H1 (cell line): ENCODE data around the gene POLN. TPM values are rescaled to one million over a fixed set of nuclear protein-coding genes. Genes with fewer than 3 reads are reported as not detected.

Experiments used
- CTCF ChIA-PET: fragments of 300-600 bp; sonication (Branson Sonifier 250); formaldehyde crosslinking; loops from one replicate; lab custom pipeline; 2021; ENCODE audit not compliant: partially characterized antibody; lab: Charles Lee
- POLR2A ChIA-PET: fragments of 300-600 bp; sonication (Branson Sonifier 250); formaldehyde crosslinking; loops from one replicate; lab custom pipeline; 2021; ENCODE audit warnings: inconsistent platforms; ENCODE audit not compliant: partially characterized antibody; lab: Charles Lee
- DNase-seq, 2 experiments: peaks; one replicate each; pipeline versions ENCODE4 v3.0.0 to v3.0.0-alpha.2; 2010 to 2022; ENCODE audit warnings: low spot score in 2 of 2, low read depth in 1 of 2, mixed read lengths in 1 of 2
- FAIRE-seq: peaks from 2 replicates; lab custom pipeline; 2011; peaks lifted over from hg19 to GRCh38; lab: Jason Lieb, UNC
- H2AFZ ChIP-seq: 2 replicates; pipeline ENCODE4 v1.8.1; 2012; ENCODE audit warnings: low read length, inconsistent platforms
- H2AK5ac ChIP-seq: 2 replicates; pipeline ENCODE4 v1.6.1; 2013; ENCODE audit warnings: low read depth, low read length
- H2BK120ac ChIP-seq: replicated peaks from 2 replicates; pipeline ENCODE3; 2013; ENCODE audit warnings: low read depth, low read length, inconsistent platforms
- H2BK12ac ChIP-seq: 2 replicates; pipeline ENCODE4 v1.6.1; 2013; ENCODE audit warnings: low read depth, low read length
- H2BK15ac ChIP-seq: 2 replicates; pipeline ENCODE4 v1.6.1; 2013; ENCODE audit warnings: low read length
- H2BK20ac ChIP-seq: 2 replicates; pipeline ENCODE4 v1.6.1; 2013; ENCODE audit warnings: low read length
- H2BK5ac ChIP-seq: 2 replicates; pipeline ENCODE4 v1.6.1; 2013; ENCODE audit warnings: low read depth, low read length
- H3K14ac ChIP-seq: 2 replicates; pipeline ENCODE4 v1.6.1; 2013; ENCODE audit warnings: inconsistent platforms; ENCODE audit not compliant: insufficient read length
- H3K18ac ChIP-seq: 2 replicates; pipeline ENCODE4 v1.6.1; 2013; ENCODE audit warnings: low read length; ENCODE audit errors: extremely low read depth
- H3K23ac ChIP-seq: 2 replicates; pipeline ENCODE4 v1.6.1; 2013; ENCODE audit warnings: inconsistent platforms; ENCODE audit not compliant: insufficient read length
- H3K23me2 ChIP-seq: 2 replicates; pipeline ENCODE4 v1.6.1; 2013; ENCODE audit warnings: low read depth, low read length
- H3K27ac ChIP-seq: 2 replicates; pipeline ENCODE4 v1.6.1; 2011; ENCODE audit warnings: low read depth, low read length, inconsistent platforms
- H3K27me3 ChIP-seq, 4 experiments: replicated peaks in 1 of 4; 1 replicate in 1 of 4; 2 replicates in 3 of 4; pipeline versions ENCODE4 v1.6.1 to v1.8.1; 2011 to 2013; ENCODE audit warnings: low read length in 3 of 4, mild to moderate bottlenecking in 3 of 4, inconsistent platforms in 2 of 4, mixed read lengths in 2 of 4, moderate library complexity in 1 of 4; ENCODE audit not compliant: control insufficient read depth in 3 of 4, insufficient read depth in 3 of 4; ENCODE audit errors: extremely low read depth in 1 of 4
- H3K36me3 ChIP-seq, 4 experiments: 2 replicates each; pipeline versions ENCODE4 v1.6.1 to v1.8.1; 2011 to 2013; ENCODE audit warnings: mild to moderate bottlenecking in 4 of 4, low read length in 3 of 4, moderate library complexity in 2 of 4, control low read depth in 1 of 4, inconsistent platforms in 1 of 4; ENCODE audit not compliant: insufficient read depth in 4 of 4, control insufficient read depth in 2 of 4
- H3K4ac ChIP-seq: replicated peaks from 2 replicates; pipeline ENCODE3; 2013; ENCODE audit warnings: low read length, low read depth, mixed read lengths, inconsistent platforms; ENCODE audit not compliant: insufficient read length
- H3K4me1 ChIP-seq, 4 experiments: replicated peaks in 1 of 4; 1 replicate in 1 of 4; 2 replicates in 3 of 4; pipeline versions ENCODE4 v1.6.1 to v1.8.1; 2011 to 2013; ENCODE audit warnings: low read length in 3 of 4, inconsistent platforms in 2 of 4, mixed read lengths in 1 of 4; ENCODE audit not compliant: insufficient read depth in 4 of 4, control insufficient read depth in 3 of 4
- H3K4me2 ChIP-seq, 2 experiments: 2 replicates each; pipeline versions ENCODE4 v1.6.1 to v1.8.1; 2011 to 2013; ENCODE audit warnings: low read depth in 2 of 2, low read length in 2 of 2, control low read depth in 1 of 2, inconsistent platforms in 1 of 2, mild to moderate bottlenecking in 1 of 2; ENCODE audit not compliant: insufficient read depth in 1 of 2
- H3K4me3 ChIP-seq, 4 experiments: fragments of 200-600, 300-600 bp in 1 of 4; sonication (generic), shearing (Covaris generic), sonication (Bioruptor Twin) in 1 of 4; 2 replicates each; pipeline versions ENCODE4 v1.5.1 to v1.8.1; 2011 to 2016; ENCODE audit warnings: low read length in 4 of 4, low read depth in 3 of 4, control low read depth in 2 of 4, inconsistent platforms in 2 of 4, mild to moderate bottlenecking in 2 of 4, mixed read lengths in 1 of 4, moderate library complexity in 1 of 4; ENCODE audit not compliant: insufficient read depth in 2 of 4; ENCODE audit errors: extremely low read depth in 1 of 4
- H3K56ac ChIP-seq: replicated peaks from 2 replicates; pipeline ENCODE3; 2013; ENCODE audit warnings: low read depth, mild to moderate bottlenecking, mixed read lengths, low read length, inconsistent platforms; ENCODE audit not compliant: insufficient read length
- H3K79me1 ChIP-seq: 2 replicates; pipeline ENCODE4 v1.6.1; 2013; ENCODE audit warnings: low read depth, low read length, control low read depth
- H3K79me2 ChIP-seq, 2 experiments: 2 replicates each; pipeline versions ENCODE4 v1.6.1 to v1.8.1; 2012 to 2013; ENCODE audit warnings: low read length in 2 of 2, mild to moderate bottlenecking in 2 of 2, inconsistent platforms in 1 of 2; ENCODE audit not compliant: insufficient read depth in 2 of 2, control insufficient read depth in 1 of 2
- H3K9ac ChIP-seq, 4 experiments: replicated peaks in 1 of 4; 1 replicate in 1 of 4; 2 replicates in 3 of 4; pipeline versions ENCODE4 v1.6.1 to v1.8.1; 2011 to 2013; ENCODE audit warnings: low read depth in 3 of 4, low read length in 3 of 4, control low read depth in 2 of 4, mild to moderate bottlenecking in 2 of 4, moderate library complexity in 2 of 4, inconsistent platforms in 1 of 4; ENCODE audit errors: extremely low read depth in 1 of 4
- H3K9me3 ChIP-seq, 2 experiments: 2 replicates each; pipeline versions ENCODE4 v1.6.1 to v1.8.1; 2012 to 2013; ENCODE audit warnings: mild to moderate bottlenecking in 2 of 2, moderate library complexity in 2 of 2, control low read depth in 1 of 2, inconsistent platforms in 1 of 2, low read depth in 1 of 2, low read length in 1 of 2, mixed read lengths in 1 of 2; ENCODE audit not compliant: insufficient read depth in 2 of 2
- H4K20me1 ChIP-seq, 2 experiments: replicated peaks in 1 of 2; 2 replicates each; pipeline versions ENCODE3 to v1.8.1; 2011 to 2013; ENCODE audit warnings: inconsistent platforms in 2 of 2, low read length in 2 of 2, mild to moderate bottlenecking in 1 of 2; ENCODE audit not compliant: insufficient read depth in 2 of 2, control insufficient read depth in 1 of 2
- H4K5ac ChIP-seq: 2 replicates; pipeline ENCODE4 v1.6.1; 2013; ENCODE audit warnings: low read length, low read depth, mixed read lengths, inconsistent platforms; ENCODE audit not compliant: insufficient read length
- H4K8ac ChIP-seq: 2 replicates; pipeline ENCODE4 v1.8.0; 2013; ENCODE audit warnings: mild to moderate bottlenecking, moderate library complexity, low read length, inconsistent platforms; ENCODE audit not compliant: insufficient read depth; ENCODE audit errors: extremely low read depth
- H4K91ac ChIP-seq: replicated peaks from 2 replicates; pipeline ENCODE3; 2013; ENCODE audit warnings: low read length, mixed read lengths, inconsistent platforms; ENCODE audit not compliant: insufficient read length
- ATF2 ChIP-seq: IDR thresholded peaks from 2 replicates; pipeline ENCODE4 v1.6.1; 2012; ENCODE audit warnings: low read length, inconsistent platforms
- CBX8 ChIP-seq: fragments of 300-800, 300-1000 bp; sonication (generic); IDR thresholded peaks from 2 replicates; pipeline ENCODE4 v1.7.1; 2016; ENCODE audit warnings: low read depth, low read length, borderline replicate concordance
- CREB1 ChIP-seq: IDR thresholded peaks from 2 replicates; pipeline ENCODE4 v1.6.1; 2012; ENCODE audit warnings: inconsistent platforms
- FOSL1 ChIP-seq: IDR thresholded peaks from 2 replicates; pipeline ENCODE4 v1.6.1; 2011; ENCODE audit warnings: mild to moderate bottlenecking, low read depth, low read length, moderate library complexity; ENCODE audit not compliant: insufficient read depth
- NANOG ChIP-seq: IDR thresholded peaks from 2 replicates; pipeline ENCODE4 v1.6.1; 2011; ENCODE audit warnings: low read length, low read depth, mild to moderate bottlenecking, inconsistent platforms; ENCODE audit not compliant: insufficient read depth, poor library complexity, severe bottlenecking
- POLR2A ChIP-seq, 2 experiments: IDR thresholded peaks; 1 replicate in 1 of 2; 2 replicates in 1 of 2; pipeline ENCODE4 v1.6.1; 2011; ENCODE audit warnings: low read depth in 2 of 2, low read length in 2 of 2, mild to moderate bottlenecking in 2 of 2; ENCODE audit errors: control extremely low read depth in 1 of 2
- POLR2AphosphoS5 ChIP-seq: IDR thresholded peaks from 2 replicates; pipeline ENCODE4 v1.6.1; 2011; ENCODE audit warnings: low read depth, low read length
- SIX5 ChIP-seq: IDR thresholded peaks from 2 replicates; pipeline ENCODE4 v1.6.1; 2011; ENCODE audit warnings: mild to moderate bottlenecking, low read depth, low read length
- SP2 ChIP-seq: IDR thresholded peaks from 2 replicates; pipeline ENCODE4 v1.6.1; 2012; ENCODE audit warnings: mild to moderate bottlenecking, low read length, inconsistent platforms
- SUZ12 ChIP-seq: fragments of 200-600 bp; sonication (generic); IDR thresholded peaks from 2 replicates; pipeline ENCODE4 v1.6.1; 2012; ENCODE audit warnings: mild to moderate bottlenecking, inconsistent platforms, low read length, moderate library complexity, mixed read lengths
- TEAD4 ChIP-seq: IDR thresholded peaks from 2 replicates; pipeline ENCODE4 v1.6.1; 2012; ENCODE audit warnings: low read depth, low read length, inconsistent platforms, mixed read lengths
- ZNF274 ChIP-seq: IDR thresholded peaks from 2 replicates; pipeline ENCODE4 v1.7.0; 2012; ENCODE audit warnings: low read length, borderline replicate concordance; ENCODE audit errors: extremely low read depth
- WGBS, 2 experiments: shearing (Covaris generic) in 1 of 2; methylation state at CpG; one replicate each; pipeline versions ENCODE4 v1.1.6 to v1.1.7; 2013 to 2015; ENCODE audit warnings: low lambda C conversion rate in 2 of 2, mixed read lengths in 2 of 2, inconsistent platforms in 1 of 2, low coverage in 1 of 2, missing lambda C conversion rate in 1 of 2; ENCODE audit not compliant: insufficient replicate concordance in 2 of 2, insufficient coverage in 1 of 2, insufficient read length in 1 of 2; ENCODE audit errors: extremely low coverage in 1 of 2, missing lambda C conversion rate in 1 of 2; 5-methylcytosine and 5-hydroxymethylcytosine counted together
- polyA plus RNA-seq, 7 experiments: library from polyadenylated mRNA; depleted of rRNA in 3 of 7; stranded (reverse) in 5 of 7; unstranded in 2 of 7; fragments of >200 nt in 5 of 7; fragments of 200-250 nt in 2 of 7; gene quantifications; 1 replicate in 5 of 7; 2 replicates in 1 of 7; 4 replicates in 1 of 7; pipeline versions ENCODE4 v1.2.1 to v1.2.3, GENCODE V29; 2011 to 2013; ENCODE audit warnings: missing spikeins in 2 of 7, mixed read lengths in 2 of 7
- total RNA-seq: library from RNA; stranded (reverse); fragmentation: NEBNext Ultra II Directional; extraction: Animal tissue kit (Norgen Biotek cat#: 25700); gene quantifications from 2 replicates; pipeline ENCODE4 v1.2.1, GENCODE V29; 2021

Gene POLN
- total and polyA plus RNA-seq, 2 of the 8 experiments (the other 6 are each of a cell fraction or from before 2014, with no cell fraction given) = 0.98 to 1.5 TPM

GRCh38 chr4:2290974-2291704, 49.2 kb upstream of the POLN start:
- H4K8ac ChIP-seq = no peak overlapping the region
- no peak overlapping the region for H2BK120ac ChIP-seq
- H2AFZ ChIP-seq = no peak overlapping the region
- no peak overlapping the region; the same call in 1 of the 2 replicates for H3K27ac ChIP-seq
- H3K9ac ChIP-seq = no peak overlapping the region
- H3K56ac ChIP-seq = no peak overlapping the region
- no peak overlapping the region for H2BK20ac ChIP-seq
- 0 out of 2 replicates have a peak overlapping the region, but pooled peaks have one; percentile 24 for H2BK5ac ChIP-seq
- no peak for FAIRE-seq
- peaks cover 0 to 2% of the 10 kb centered on the region in 2 experiments for H4K20me1 ChIP-seq
- no peak overlapping the region for H3K4me3 ChIP-seq
- H3K18ac ChIP-seq = no peak overlapping the region
- no peak overlapping the region for H4K5ac ChIP-seq
- peak in 1 of 2 experiments; percentile 45 for DNase-seq
- no peaks in the 10 kb centered on the region for H3K9me3 ChIP-seq
- no peak overlapping the region for H3K23ac ChIP-seq
- no peak overlapping the region for H3K4me2 ChIP-seq
- no peaks in the 10 kb centered on the region for H3K79me2 ChIP-seq
- 89% methylated on average over 21 of the region's 24 CpGs; no CpG with 5 or more reads in 1 of the 2 experiments for WGBS, 2 experiments
- no peaks in the 10 kb centered on the region for H3K23me2 ChIP-seq
- H3K14ac ChIP-seq = no peak overlapping the region
- no peak overlapping the region for H4K91ac ChIP-seq
- POLR2A ChIA-PET = interaction anchor here (1.0 kb wide), 1 partner anchor 24 kb away, joined by 3 read pairs; no protein-coding TSS in a partner anchor
- H3K27me3 ChIP-seq = no peaks in the 10 kb centered on the region
- H3K4me1 ChIP-seq = peaks cover 0 to 8% (median 0%) of the 10 kb centered on the region in 4 experiments; a peak in 2 of 7 replicates
- no peak overlapping the region for H2BK12ac ChIP-seq
- no peaks in the 10 kb centered on the region for H3K79me1 ChIP-seq
- H2AK5ac ChIP-seq = no peak overlapping the region
- no peak overlapping the region for H2BK15ac ChIP-seq
- H3K36me3 ChIP-seq = no peaks in the 10 kb centered on the region
- CTCF ChIA-PET = interaction anchor here (0.6 to 2.1 kb wide), 4 partner anchors 11 to 150 kb away, joined by 3 to 5 read pairs (median 4); no protein-coding TSS in a partner anchor
- H3K4ac ChIP-seq = no peak overlapping the region
- TF ChIP-seq POLR2AphosphoS5 (no peak), NANOG (no peak), SIX5 (no peak), POLR2A (IDR thresholded peaks at IDR 0.05; ENCODE audit: control extremely low read depth in 1 of 2, low read depth in 2 of 2, low read length in 2 of 2) (no peak), ATF2 (no peak), CBX8 (no peak), ZNF274 (no peak), CREB1 (no peak), FOSL1 (no peak), SUZ12 (no peak), SP2 (no peak), TEAD4 (no peak)
